K562 (cell line): ENCODE measurements around the gene PLAAT4. TPM values are rescaled to one million over a fixed set of nuclear protein-coding genes. Genes with fewer than 3 reads are reported as not detected.

Source experiments
- CTBP1 ChIP-seq: fragments of 450-650 bp; IDR thresholded peaks from 2 replicates; pipeline ENCODE4 v1.6.1; 2016; ENCODE audit warnings: borderline replicate concordance
- DMBX1 ChIP-seq: fragments of 250-450 bp; sonication (Bioruptor Pico); IDR thresholded peaks from 2 replicates; pipeline ENCODE4 v1.8.0; 2022; ENCODE audit warnings: inconsistent platforms, mild to moderate bottlenecking, moderate library complexity, borderline replicate concordance
- HINFP ChIP-seq: fragments of 450-650 bp; conservative IDR thresholded peaks from 2 replicates; pipeline ENCODE4 v1.6.1; 2016; ENCODE audit warnings: missing genetic modification characterization, low read depth, mild to moderate bottlenecking, control low read depth, missing compliant biosample characterization
- ID3 ChIP-seq, 2 experiments: fragments of 250-450 bp in 1 of 2; fragments of 450-650 bp in 1 of 2; sonication (Bioruptor Pico) in 1 of 2; IDR thresholded peaks; 2 replicates each; pipeline versions ENCODE4 v1.6.1 to v1.8.0; 2016 to 2021; ENCODE audit warnings: mild to moderate bottlenecking in 2 of 2, moderate library complexity in 2 of 2, missing compliant biosample characterization in 1 of 2, missing genetic modification characterization in 1 of 2
- KDM5B ChIP-seq: fragments of 200-600 bp; sonication (generic); IDR thresholded peaks from 2 replicates; pipeline ENCODE4 v1.6.1; 2012; ENCODE audit warnings: low read depth, mild to moderate bottlenecking, moderate library complexity, low read length, control low read depth, inconsistent platforms; ENCODE audit not compliant: insufficient replicate concordance
- MBD2 ChIP-seq: sonication (generic); IDR thresholded peaks from 2 replicates; pipeline ENCODE4 v1.6.1; 2016; ENCODE audit warnings: low read depth, borderline replicate concordance
- NR1H2 ChIP-seq: sonication (generic); formaldehyde crosslinking; IDR thresholded peaks from 2 replicates; pipeline ENCODE4 v1.4.0; 2020; ENCODE audit warnings: mild to moderate bottlenecking, missing genetic modification reagents
- NR4A1 ChIP-seq, 2 experiments: fragments of 250-450 bp in 1 of 2; fragments of 450-650 bp in 1 of 2; sonication (Bioruptor Pico) in 1 of 2; IDR thresholded peaks; 2 replicates each; pipeline versions ENCODE4 v1.4.0 to v1.6.1; 2016 to 2020; ENCODE audit warnings: mild to moderate bottlenecking in 2 of 2, missing compliant biosample characterization in 1 of 2, missing genetic modification characterization in 1 of 2, moderate library complexity in 1 of 2
- NUFIP1 ChIP-seq: fragments of 450-650 bp; IDR thresholded peaks from 2 replicates; pipeline ENCODE4 v1.6.1; 2018; ENCODE audit not compliant: partially characterized antibody
- PHF20 ChIP-seq: fragments of 450-650 bp; IDR thresholded peaks from 2 replicates; pipeline ENCODE4 v1.6.1; 2018; ENCODE audit not compliant: partially characterized antibody
- PURB ChIP-seq: sonication (generic); formaldehyde crosslinking; IDR thresholded peaks from 2 replicates; pipeline ENCODE4 v1.9.0; 2021; ENCODE audit warnings: low read depth, mild to moderate bottlenecking, missing genetic modification reagents
- RBFOX2 ChIP-seq: fragments of 200-400 bp; formaldehyde crosslinking; IDR thresholded peaks from 2 replicates; pipeline ENCODE4 v1.6.1; 2017; ENCODE audit warnings: low read depth, mild to moderate bottlenecking, low read length, moderate library complexity
- RBM25 ChIP-seq: fragments of 200-400 bp; formaldehyde crosslinking; IDR thresholded peaks from 2 replicates; pipeline ENCODE4 v1.6.1; 2018; ENCODE audit warnings: low read length, low read depth, moderate library complexity; ENCODE audit not compliant: severe bottlenecking
- ZC3H4 ChIP-seq: sonication (generic); formaldehyde crosslinking; IDR thresholded peaks from 2 replicates; pipeline ENCODE4 v1.9.0; 2021; ENCODE audit warnings: missing genetic modification reagents, borderline replicate concordance
- ZFP91 ChIP-seq: sonication (generic); formaldehyde crosslinking; IDR thresholded peaks from 2 replicates; pipeline ENCODE4 v1.8.0; 2022; ENCODE audit warnings: mild to moderate bottlenecking, missing genetic modification reagents
- ZNF239 ChIP-seq: fragments of 250-450 bp; sonication (Bioruptor Pico); IDR thresholded peaks from 2 replicates; pipeline ENCODE4 v1.4.0; 2020; ENCODE audit warnings: mild to moderate bottlenecking
- ZNF311 ChIP-seq: fragments of 250-450 bp; sonication (Bioruptor Pico); IDR thresholded peaks from 2 replicates; pipeline ENCODE4 v1.4.0; 2020; ENCODE audit warnings: mild to moderate bottlenecking, moderate library complexity
- ZNF76 ChIP-seq: fragments of 250-450 bp; sonication (Bioruptor Pico); IDR thresholded peaks from 2 replicates; pipeline ENCODE4 v1.4.0; 2020; ENCODE audit warnings: mild to moderate bottlenecking, moderate library complexity, borderline replicate concordance
- ZNF785 ChIP-seq: fragments of 250-450 bp; sonication (Bioruptor Pico); IDR thresholded peaks from 2 replicates; pipeline ENCODE4 v1.4.0; 2020; ENCODE audit warnings: mild to moderate bottlenecking
- polyA plus RNA-seq, 8 experiments: library from polyadenylated mRNA; depleted of rRNA in 4 of 8; stranded (reverse) in 5 of 8; unstranded in 3 of 8; fragments of >200 nt; fragmentation: Nextera tagmentation in 2 of 8; fragmentation: Illumina TruSeq in 1 of 8; extraction: Ambion mirVana in 2 of 8; extraction: Trizol in 1 of 8; gene quantifications; 2 replicates each; pipeline versions ENCODE4 v1.2.1 to v1.2.3, GENCODE V29; 2011 to 2014; ENCODE audit warnings: inconsistent platforms in 1 of 8, missing spikeins in 1 of 8
- total RNA-seq, 7 experiments: library from RNA; depleted of rRNA in 6 of 7; stranded (reverse); fragments of >200 nt in 6 of 7; fragmentation: Illumina TruSeq in 2 of 7; extraction: Trizol in 2 of 7; gene quantifications; 2 replicates each; pipeline versions ENCODE4 v1.2.1 to v1.2.3, GENCODE V29; 2011 to 2021; ENCODE audit warnings: low replicate concordance in 1 of 7
- TF ChIP-seq, protein P1 (sequence below): fragments of 450-650 bp; formaldehyde crosslinking; IDR thresholded peaks from 2 replicates; pipeline ENCODE4 v1.4.0; 2020; ENCODE audit warnings: mild to moderate bottlenecking, moderate library complexity
- TF ChIP-seq, protein P2 (sequence below): IDR thresholded peaks from 3 replicates; pipeline ENCODE4 v1.6.1; 2011; ENCODE audit warnings: borderline replicate concordance, mild to moderate bottlenecking; ENCODE audit not compliant: insufficient read length, insufficient read depth

The PLAAT4 gene
- total and polyA plus RNA-seq, 9 of the 15 experiments (the other 6 are each of a cell fraction or from before 2014, with no cell fraction given), result 0.54 to 3.0 (median 1.3) TPM; not detected in 1

DNA sequence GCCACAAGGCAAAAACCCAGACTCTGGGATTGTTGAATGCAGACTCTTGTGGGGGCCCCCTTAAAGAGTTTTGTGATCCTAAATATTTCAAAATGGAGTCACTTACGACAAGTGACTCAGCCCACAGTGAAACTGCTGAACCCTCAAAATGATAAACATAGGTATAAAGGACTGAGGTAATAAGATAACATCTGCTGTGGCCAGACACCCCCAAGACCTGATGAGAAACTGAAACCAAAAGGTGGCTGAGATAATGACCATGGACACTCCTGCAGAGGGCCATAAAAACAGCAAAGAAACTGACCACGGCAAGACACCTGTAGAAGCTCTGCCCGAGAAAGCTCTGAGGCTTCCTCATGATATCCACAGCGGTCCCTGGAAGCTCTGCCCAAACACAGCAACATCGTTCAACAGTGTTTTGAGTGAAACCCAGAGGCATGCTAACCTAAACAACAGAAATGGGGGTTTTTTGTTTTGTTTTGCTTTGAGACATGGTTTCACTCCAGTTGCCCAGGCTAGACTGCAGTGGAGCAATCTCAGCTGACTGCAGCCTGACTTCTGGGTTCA is 1.6 kb upstream of the PLAAT4 start (continued):
- TF ChIP-seq ZFP91 (CRISPR knock-in tag) (no peak), ZNF311 (CRISPR knock-in tag) (peak; percentile 99), NUFIP1 (peak; percentile 76), RBM25 (no peak), NR4A1 (CRISPR knock-in tag; IDR thresholded peaks at IDR 0.05) (peak; percentile 96), NR4A1 (tag; IDR thresholded peaks at IDR 0.05) (peak; percentile 99), PURB (CRISPR knock-in tag) (no peak), PHF20 (no peak), ID3 (CRISPR knock-in tag; IDR thresholded peaks at IDR 0.05) (peak; percentile 92), ID3 (tag; IDR thresholded peaks at IDR 0.05) (peak; percentile 98), ZNF785 (peak; percentile 86; the same call in 1 of the 2 replicates), HINFP (peak; percentile 93), KDM5B (no peak), ZNF76 (peak; percentile 99), CTBP1 (peak; percentile 10; the same call in 1 of the 2 replicates), ZC3H4 (CRISPR knock-in tag) (no peak), DMBX1 (CRISPR knock-in tag) (peak; percentile 100), MBD2 (no peak), NR1H2 (no peak), RBFOX2 (no peak), ZNF239 (peak; percentile 95)
- TF ChIP-seq, protein P1, sequence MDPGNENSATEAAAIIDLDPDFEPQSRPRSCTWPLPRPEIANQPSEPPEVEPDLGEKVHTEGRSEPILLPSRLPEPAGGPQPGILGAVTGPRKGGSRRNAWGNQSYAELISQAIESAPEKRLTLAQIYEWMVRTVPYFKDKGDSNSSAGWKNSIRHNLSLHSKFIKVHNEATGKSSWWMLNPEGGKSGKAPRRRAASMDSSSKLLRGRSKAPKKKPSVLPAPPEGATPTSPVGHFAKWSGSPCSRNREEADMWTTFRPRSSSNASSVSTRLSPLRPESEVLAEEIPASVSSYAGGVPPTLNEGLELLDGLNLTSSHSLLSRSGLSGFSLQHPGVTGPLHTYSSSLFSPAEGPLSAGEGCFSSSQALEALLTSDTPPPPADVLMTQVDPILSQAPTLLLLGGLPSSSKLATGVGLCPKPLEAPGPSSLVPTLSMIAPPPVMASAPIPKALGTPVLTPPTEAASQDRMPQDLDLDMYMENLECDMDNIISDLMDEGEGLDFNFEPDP, result peak; percentile 93
- TF ChIP-seq, protein P2, sequence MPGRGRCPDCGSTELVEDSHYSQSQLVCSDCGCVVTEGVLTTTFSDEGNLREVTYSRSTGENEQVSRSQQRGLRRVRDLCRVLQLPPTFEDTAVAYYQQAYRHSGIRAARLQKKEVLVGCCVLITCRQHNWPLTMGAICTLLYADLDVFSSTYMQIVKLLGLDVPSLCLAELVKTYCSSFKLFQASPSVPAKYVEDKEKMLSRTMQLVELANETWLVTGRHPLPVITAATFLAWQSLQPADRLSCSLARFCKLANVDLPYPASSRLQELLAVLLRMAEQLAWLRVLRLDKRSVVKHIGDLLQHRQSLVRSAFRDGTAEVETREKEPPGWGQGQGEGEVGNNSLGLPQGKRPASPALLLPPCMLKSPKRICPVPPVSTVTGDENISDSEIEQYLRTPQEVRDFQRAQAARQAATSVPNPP, result no peak
